Caco-2 (cell line): ENCODE data around the gene ADRA2B. TPM values are rescaled to one million over a fixed set of nuclear protein-coding genes. Genes with fewer than 3 reads are reported as not detected.

ENCODE experiments used
- BruUV-seq: library from RNA; stranded (reverse); fragments of 400-500 nt; replicated peaks from 2 replicates; lab custom pipeline; 2021; lab: Mats Ljungman, UMichigan
- CTCF ChIA-PET: fragments of 300-600 bp; sonication (Branson Sonifier 250); formaldehyde crosslinking; loops from one replicate; lab custom pipeline; 2022; ENCODE audit warnings: antibody characterized with exemption; lab: Charles Lee
- POLR2A ChIA-PET: fragments of 300-600 bp; sonication (Branson Sonifier 250); formaldehyde crosslinking; loops from one replicate; lab custom pipeline; 2022; ENCODE audit warnings: antibody characterized with exemption; lab: Charles Lee
- DNase-seq, 2 experiments: peaks; one replicate each; pipeline versions ENCODE4 v3.0.0 to v3.0.0-alpha.2; 2020 to 2022
- H3K27me3 ChIP-seq: replicated peaks from 2 replicates; pipeline ENCODE4 v1.6.0; 2011; ENCODE audit warnings: low read length; ENCODE audit not compliant: control insufficient read depth, insufficient read depth
- H3K36me3 ChIP-seq: 2 replicates; pipeline ENCODE4 v1.5.1; 2011; ENCODE audit warnings: low read length; ENCODE audit not compliant: control insufficient read depth, insufficient read depth
- H3K4me1 ChIP-seq: fragments of 250-450 bp; sonication (Bioruptor Pico); 2 replicates; pipeline ENCODE4 v1.5.1; 2020; ENCODE audit warnings: mild to moderate bottlenecking
- H3K4me3 ChIP-seq: 2 replicates; pipeline ENCODE4 v1.5.1; 2011; ENCODE audit warnings: low read depth, mild to moderate bottlenecking, control low read depth, low read length
- H3K9me3 ChIP-seq: fragments of 250-450 bp; sonication (Bioruptor Pico); 2 replicates; pipeline ENCODE4 v1.5.1; 2020; ENCODE audit warnings: mild to moderate bottlenecking, moderate library complexity
- H3K27ac Mint-ChIP-seq: one replicate; pipeline ENCODE4 v1.8.0; 2022; ENCODE audit warnings: mixed read lengths; ENCODE audit not compliant: unreplicated experiment
- H3K27me3 Mint-ChIP-seq: one replicate; pipeline ENCODE4 v1.8.0; 2022; ENCODE audit warnings: mixed read lengths; ENCODE audit not compliant: insufficient read depth, unreplicated experiment
- H3K36me3 Mint-ChIP-seq: one replicate; pipeline ENCODE4 v1.8.0; 2022; ENCODE audit warnings: mild to moderate bottlenecking, mixed read lengths; ENCODE audit not compliant: insufficient read depth, unreplicated experiment
- H3K4me1 Mint-ChIP-seq: one replicate; pipeline ENCODE4 v1.8.0; 2022; ENCODE audit warnings: low read depth, mixed read lengths; ENCODE audit not compliant: unreplicated experiment
- H3K4me3 Mint-ChIP-seq: one replicate; pipeline ENCODE4 v1.8.0; 2022; ENCODE audit warnings: mild to moderate bottlenecking, moderate library complexity, mixed read lengths; ENCODE audit not compliant: unreplicated experiment
- H3K9me3 Mint-ChIP-seq: one replicate; pipeline ENCODE4 v1.8.0; 2022; ENCODE audit warnings: mixed read lengths; ENCODE audit not compliant: unreplicated experiment
- intact Hi-C: fragments of 100-400 bp; cut with micrococcal nuclease; formaldehyde crosslinking; loops from one replicate; pipeline ENCODE4 v1.10.0; 2022; ENCODE audit not compliant: unreplicated experiment
- total RNA-seq: library from RNA; stranded (reverse); gene quantifications from 2 replicates; pipeline ENCODE4 v1.2.3, GENCODE V29; 2022
- TF ChIP-seq, protein P1 (sequence below), 2 experiments: fragments of 200-600 bp in 1 of 2; IDR thresholded peaks; 1 replicate in 1 of 2; 2 replicates in 1 of 2; pipeline versions ENCODE4 v1.5.1 to v1.8.0; 2011 to 2022; ENCODE audit warnings: antibody characterized with exemption in 1 of 2, control low read depth in 1 of 2, inconsistent platforms in 1 of 2, low read depth in 1 of 2, low read length in 1 of 2, mild to moderate bottlenecking in 1 of 2, moderate library complexity in 1 of 2; ENCODE audit not compliant: insufficient read depth in 1 of 2, severe bottlenecking in 1 of 2, unreplicated experiment in 1 of 2

Gene ADRA2B
- total RNA-seq, 1 experiment from 2014 or later, result 0.20 TPM

DNA sequence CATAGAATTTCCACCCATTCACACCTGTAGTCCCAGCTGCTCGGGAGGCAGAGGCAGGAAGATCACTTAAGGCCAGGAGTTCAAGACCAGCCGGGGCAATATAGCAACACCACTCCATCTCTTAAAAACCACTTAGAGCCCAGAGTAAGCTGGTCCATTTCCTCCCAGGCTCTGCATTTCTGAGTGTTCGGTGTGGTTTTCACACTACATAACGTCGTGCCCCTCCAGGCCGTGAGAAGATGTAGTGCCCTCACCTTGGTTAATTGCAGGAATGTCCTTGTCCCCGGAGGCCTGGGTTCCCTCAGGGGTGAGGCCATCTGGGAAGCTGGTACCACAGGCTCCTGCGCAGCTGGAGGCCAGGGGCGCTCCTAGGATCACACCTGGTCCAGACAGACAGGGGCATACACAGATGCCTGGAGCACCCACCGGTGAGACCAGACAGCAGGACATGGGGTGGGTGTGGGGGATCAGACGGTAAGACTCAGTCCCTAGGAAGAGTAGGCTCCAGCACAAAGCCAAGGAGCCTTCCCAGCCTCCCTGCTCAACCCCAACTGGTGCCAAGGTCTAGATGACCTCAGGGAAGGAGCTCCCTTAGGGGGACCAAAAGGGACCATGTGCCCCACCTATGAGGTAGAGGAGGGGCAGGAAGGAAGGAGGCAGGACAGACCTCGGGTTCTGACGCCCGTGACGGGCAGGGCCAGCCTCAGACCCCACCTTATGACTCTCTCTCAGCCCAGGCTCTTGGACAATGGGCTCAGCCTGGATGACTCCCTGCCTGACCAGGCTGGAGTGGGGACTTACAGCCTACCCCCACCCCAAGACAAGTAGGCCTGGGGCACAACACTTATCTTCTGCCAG is 21.2 kb upstream of the ADRA2B start:
- Mint-ChIP-seq H3K4me3 (no peak overlapping the region), H3K27me3 (peaks cover 8% of the 10 kb centered on the region), H3K36me3 (peaks cover 10% of the 10 kb centered on the region), H3K4me1 (peaks cover 6% of the 10 kb centered on the region), H3K9me3 (no peaks in the 10 kb centered on the region), H3K27ac (no peak overlapping the region)
- Histone ChIP-seq H3K27me3 (no peaks in the 10 kb centered on the region), H3K9me3 (no peaks in the 10 kb centered on the region), H3K4me3 (no peak overlapping the region), H3K36me3 (no peaks in the 10 kb centered on the region), H3K4me1 (peaks cover 4% of the 10 kb centered on the region; the same call in 1 of the 2 replicates)
- DNase-seq, result no peak
- ChIA-PET CTCF (interaction anchor here (0.6 to 3.5 kb wide), 9 partner anchors 10 to 127 kb away, joined by 3 to 81 read pairs (median 3); partner anchors contain the start of genes ADRA2B and STARD7), POLR2A (interaction anchor here (0.6 to 1.2 kb wide), 3 partner anchors 21 to 198 kb away, joined by 3 to 6 read pairs (median 4); partner anchors contain the start of gene ADRA2B)
- no TSS peak for BruUV-seq
- TF ChIP-seq, protein P1, sequence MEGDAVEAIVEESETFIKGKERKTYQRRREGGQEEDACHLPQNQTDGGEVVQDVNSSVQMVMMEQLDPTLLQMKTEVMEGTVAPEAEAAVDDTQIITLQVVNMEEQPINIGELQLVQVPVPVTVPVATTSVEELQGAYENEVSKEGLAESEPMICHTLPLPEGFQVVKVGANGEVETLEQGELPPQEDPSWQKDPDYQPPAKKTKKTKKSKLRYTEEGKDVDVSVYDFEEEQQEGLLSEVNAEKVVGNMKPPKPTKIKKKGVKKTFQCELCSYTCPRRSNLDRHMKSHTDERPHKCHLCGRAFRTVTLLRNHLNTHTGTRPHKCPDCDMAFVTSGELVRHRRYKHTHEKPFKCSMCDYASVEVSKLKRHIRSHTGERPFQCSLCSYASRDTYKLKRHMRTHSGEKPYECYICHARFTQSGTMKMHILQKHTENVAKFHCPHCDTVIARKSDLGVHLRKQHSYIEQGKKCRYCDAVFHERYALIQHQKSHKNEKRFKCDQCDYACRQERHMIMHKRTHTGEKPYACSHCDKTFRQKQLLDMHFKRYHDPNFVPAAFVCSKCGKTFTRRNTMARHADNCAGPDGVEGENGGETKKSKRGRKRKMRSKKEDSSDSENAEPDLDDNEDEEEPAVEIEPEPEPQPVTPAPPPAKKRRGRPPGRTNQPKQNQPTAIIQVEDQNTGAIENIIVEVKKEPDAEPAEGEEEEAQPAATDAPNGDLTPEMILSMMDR (IDR thresholded peaks at IDR 0.05; ENCODE audit: insufficient read depth in 1 of 2, low read depth in 1 of 2, low read length in 1 of 2, severe bottlenecking in 1 of 2, unreplicated experiment in 1 of 2), result no peak
- intact Hi-C loops, result loop anchor here (1.0 kb wide), 3 partner anchors 37 to 130 kb away; partner anchors contain the start of gene STARD7

DNA sequence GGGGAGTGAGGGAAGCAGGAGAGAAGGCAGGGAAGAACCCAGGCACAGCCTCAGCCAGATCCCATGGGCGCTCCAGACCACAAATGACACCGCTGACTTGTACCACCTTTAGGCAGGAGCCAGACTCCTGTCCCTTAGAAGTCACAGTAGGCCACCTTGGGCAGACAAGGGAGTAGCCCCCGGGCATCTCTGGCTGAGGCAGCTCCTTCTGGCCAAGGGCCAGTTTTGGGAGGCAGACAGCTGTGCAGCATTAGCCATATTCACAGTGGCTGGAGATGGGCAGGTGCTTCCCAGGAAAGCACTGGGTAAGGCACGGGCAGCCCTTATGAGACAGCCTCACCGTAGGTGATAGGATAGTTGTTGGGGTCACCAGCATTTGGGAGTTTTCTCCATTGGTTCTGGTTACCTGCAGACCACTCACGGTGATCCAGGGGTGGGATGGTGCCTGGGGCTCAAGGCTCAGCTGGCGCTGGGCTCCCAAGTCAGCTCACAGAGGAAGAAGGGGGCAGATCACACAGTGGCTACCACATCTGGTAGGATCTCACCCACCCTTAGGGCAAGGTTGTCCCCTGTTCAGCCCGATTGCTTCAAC is 19.9 kb upstream of the ADRA2B start:
- Histone ChIP-seq H3K4me3 (no peak overlapping the region), H3K27me3 (no peaks in the 10 kb centered on the region), H3K36me3 (no peaks in the 10 kb centered on the region), H3K4me1 (peaks cover 4% of the 10 kb centered on the region; the same call in 1 of the 2 replicates), H3K9me3 (no peaks in the 10 kb centered on the region)
- BruUV-seq, result no TSS peak
- Mint-ChIP-seq H3K27ac (no peak overlapping the region), H3K4me1 (peaks cover 6% of the 10 kb centered on the region), H3K9me3 (no peaks in the 10 kb centered on the region), H3K4me3 (no peak overlapping the region), H3K27me3 (peaks cover 10% of the 10 kb centered on the region), H3K36me3 (peaks cover 10% of the 10 kb centered on the region)
- intact Hi-C loops, result no loop called here
- TF ChIP-seq, protein P1 (IDR thresholded peaks at IDR 0.05; ENCODE audit: insufficient read depth in 1 of 2, low read depth in 1 of 2, low read length in 1 of 2, severe bottlenecking in 1 of 2, unreplicated experiment in 1 of 2), result no peak
- ChIA-PET POLR2A (no interaction called here), CTCF (interaction anchor here (0.8 to 3.5 kb wide), 2 partner anchors 26 to 38 kb away, joined by 3 to 81 read pairs; no protein-coding TSS in a partner anchor)
- DNase-seq, result no peak

DNA sequence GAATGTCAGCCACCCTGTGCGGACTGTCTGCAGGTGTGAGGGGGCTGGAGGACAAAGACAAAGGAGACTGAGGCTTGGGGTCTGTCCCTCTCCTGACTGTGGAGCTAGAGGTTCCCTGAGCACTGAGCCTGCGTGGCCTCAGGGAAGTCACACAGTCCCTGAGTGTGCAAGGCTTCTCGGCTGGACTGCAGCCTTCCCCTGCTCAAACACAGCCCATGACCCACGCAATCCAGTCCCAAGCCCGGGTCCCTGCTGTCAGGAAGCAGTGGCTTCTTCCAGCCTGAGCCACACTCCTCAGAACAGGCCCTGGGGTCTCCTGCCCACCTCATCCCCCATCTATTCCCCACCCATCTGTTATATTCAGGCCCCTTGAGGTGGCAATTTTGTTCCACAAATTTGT is 19.2 kb upstream of the ADRA2B start:
- TF ChIP-seq, protein P1 (IDR thresholded peaks at IDR 0.05; ENCODE audit: insufficient read depth in 1 of 2, low read depth in 1 of 2, low read length in 1 of 2, severe bottlenecking in 1 of 2, unreplicated experiment in 1 of 2), result no peak
- Mint-ChIP-seq H3K4me1 (peaks cover 6% of the 10 kb centered on the region), H3K27ac (no peak overlapping the region), H3K36me3 (peaks cover 10% of the 10 kb centered on the region), H3K4me3 (no peak overlapping the region), H3K9me3 (no peaks in the 10 kb centered on the region), H3K27me3 (peaks cover 10% of the 10 kb centered on the region)
- Histone ChIP-seq H3K4me3 (no peak overlapping the region), H3K4me1 (peaks cover 4% of the 10 kb centered on the region; the same call in 1 of the 2 replicates), H3K27me3 (no peaks in the 10 kb centered on the region), H3K9me3 (no peaks in the 10 kb centered on the region), H3K36me3 (no peaks in the 10 kb centered on the region)
- POLR2A ChIA-PET, result no interaction called here
- intact Hi-C loops, result no loop called here
- BruUV-seq, result no TSS peak
- no peak for DNase-seq
- CTCF ChIA-PET, result no interaction called here
